ENCODE data around the gene AKAP1.
"Not testable (repeated sequence)": the region's sequence is repeated elsewhere in the genome, so short reads cannot be mapped to it uniquely, and the experiment has no call there.

AKAP1 gene

DNA sequence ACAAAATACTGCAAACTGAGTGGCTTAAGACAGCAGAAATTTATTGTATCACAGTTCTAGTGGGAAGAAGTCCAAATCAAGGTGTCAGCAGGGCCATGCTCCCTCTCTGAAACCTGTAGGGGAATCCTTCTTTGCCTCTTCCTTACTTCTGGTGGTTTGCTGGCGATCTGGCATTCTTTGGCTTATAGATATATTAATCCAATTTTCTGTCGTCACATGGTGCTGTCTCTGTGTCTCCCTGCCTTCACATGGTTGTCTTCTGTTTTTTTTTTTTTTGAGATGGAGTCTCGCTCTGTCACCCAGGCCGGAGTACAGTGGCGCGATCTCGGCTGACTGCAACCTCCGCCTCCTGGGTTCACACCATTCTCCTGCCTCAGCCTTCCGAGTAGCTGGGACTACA is 6.8 kb upstream of the AKAP1 start:
- no peak for DNase-seq

DNA sequence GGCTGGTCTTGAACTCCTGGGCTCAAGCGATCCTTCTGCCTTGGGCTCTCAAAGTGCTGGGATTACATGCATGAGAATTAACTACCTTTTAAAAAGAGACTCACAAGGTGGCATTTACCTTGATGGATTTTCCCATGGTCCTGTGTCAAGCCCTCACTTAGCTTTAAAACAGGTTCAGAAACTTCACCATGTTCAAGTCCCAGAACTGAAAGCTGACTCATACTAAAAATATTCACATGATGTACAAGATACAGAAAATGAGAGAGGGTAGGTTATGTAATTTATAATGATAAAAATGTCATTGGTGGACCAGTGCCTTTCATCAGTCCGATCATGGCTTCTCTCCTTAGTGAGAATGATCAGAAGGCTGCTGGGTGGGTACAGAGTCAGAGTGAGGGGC is 4.3 kb upstream of the AKAP1 start:
- no peak for DNase-seq

DNA sequence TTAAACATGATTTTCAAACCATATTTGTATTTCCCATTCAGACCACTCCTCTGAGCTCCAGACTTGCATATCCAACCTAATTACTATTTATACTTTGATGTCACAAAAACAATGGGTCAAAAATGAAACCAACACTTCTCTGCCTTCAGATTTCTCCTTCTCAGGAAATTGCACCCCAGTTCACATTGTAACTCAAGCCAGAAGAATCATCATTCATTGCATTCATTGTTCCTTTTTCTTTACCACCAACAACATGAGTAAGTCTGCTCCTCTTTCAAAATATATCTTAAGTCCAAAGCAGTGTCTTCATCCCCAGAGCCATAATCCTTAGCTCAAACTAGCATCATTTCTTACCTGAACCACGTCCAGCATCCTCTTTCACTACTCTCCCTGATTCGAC is 2.6 kb upstream of the AKAP1 start:
- DNase-seq: no peak

DNA sequence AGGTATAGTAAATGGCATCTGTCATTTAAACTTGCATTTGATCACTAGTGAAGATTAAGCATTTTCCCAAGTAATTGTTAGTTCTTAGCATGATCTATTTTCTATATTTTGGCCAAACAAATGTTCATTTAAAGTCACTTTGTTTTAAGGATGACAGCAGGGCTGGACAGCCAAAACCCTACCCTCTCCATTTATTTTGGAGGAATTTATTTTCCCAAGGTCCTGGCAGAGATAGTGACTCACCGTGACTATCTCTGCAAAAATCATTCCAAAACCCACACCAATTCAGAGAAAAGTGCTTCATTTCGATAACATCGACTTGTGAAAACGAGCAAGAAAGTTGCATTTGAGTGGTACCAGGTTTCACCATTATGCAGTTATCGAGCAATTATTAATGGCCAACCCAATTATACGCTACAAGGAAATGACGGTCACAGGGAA is 665 bp upstream of the AKAP1 start:
- no peak for DNase-seq

DNA sequence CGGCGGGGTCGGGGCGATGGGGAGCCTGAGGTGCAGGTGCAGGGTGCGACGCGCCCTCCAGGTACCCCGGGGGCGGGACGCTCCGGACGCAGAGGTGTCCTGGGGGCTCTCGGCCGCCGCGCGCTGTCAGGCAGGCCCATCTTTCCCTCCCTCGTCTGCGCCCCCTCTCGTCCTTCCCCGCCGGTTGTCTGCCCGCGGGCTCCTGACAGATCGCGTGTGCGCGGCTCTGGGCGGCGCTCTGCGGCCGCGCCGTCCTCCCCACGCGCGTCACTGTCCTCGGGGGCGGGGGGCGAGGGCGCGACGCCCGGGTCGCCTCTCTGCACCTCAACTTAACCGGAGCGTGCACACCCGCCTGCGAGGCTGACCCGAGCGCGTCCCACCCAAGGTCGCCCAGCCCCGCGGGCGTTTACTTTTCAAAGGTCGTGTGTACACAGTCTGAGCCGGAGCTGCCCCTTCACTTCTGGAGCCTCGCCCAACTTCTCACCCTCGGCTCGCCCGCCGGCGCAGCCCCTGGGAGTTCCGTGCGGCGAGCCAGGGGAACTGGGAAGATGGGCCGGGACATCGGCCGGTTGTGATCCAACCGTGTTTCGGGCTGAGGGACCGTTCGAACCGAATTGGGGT is 512 bp downstream of the AKAP1 start:
- peak; percentile 59 to 63 for DNase-seq

DNA sequence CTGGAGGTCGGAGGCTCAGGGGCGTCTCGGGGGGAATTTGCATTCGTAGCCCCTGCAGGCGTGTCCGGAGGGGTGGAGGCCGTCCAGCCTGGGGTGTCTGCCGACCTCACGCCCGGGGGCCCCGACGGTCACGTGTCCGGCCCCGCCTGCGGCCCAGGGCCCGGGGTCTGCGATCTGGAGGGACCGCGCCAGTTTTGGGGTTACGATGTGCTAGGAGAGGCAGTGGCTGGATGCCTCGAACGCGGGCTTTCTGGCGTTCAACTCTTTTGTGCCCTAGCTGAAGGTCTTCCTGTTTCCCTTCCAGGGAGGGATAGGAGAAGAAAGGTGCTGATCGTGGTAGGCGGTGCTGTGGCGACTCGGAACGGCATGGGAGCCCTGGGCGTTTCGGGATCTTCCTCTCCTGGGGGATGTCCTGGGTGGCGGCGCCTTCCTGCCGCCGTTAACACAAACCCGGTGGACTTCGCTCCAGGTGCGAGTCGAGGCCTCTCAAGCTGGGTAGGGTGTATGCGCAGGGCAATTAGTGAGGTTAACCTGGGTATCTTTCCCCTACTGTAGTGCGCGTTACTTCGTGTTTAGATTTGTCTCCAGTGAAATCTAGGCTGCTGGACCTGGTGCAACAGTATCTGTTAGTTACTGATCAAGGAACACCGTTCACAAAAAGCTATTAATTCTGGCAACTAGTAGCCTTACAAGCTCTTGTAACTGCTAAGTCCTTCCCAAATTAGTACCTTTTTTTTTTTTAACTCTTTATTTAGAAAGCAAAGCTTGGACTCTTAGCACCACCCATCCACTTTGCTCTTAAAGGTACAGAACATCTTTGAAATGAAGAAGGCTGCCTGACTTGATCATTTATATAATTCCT is 1.3 kb downstream of the AKAP1 start:
- DNase-seq: no peak

DNA sequence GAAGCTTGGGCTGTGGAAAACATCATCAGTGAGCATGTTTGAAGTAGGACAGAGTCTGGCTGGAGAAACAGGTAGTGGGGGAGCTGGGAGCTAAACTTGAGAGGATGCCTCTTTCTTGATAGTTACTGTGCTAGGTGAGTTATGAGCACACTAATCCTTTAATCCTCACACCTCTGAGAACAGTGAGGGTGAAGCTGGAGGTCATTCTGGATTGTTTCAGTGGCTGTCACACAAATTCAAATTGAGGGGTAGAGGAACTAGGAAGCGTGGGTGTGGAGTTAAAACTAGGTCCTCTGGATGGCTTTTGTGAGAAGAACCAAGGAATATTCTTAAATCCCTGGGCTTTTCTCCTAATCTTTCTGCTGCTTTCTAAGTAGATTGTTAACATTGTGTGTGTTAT is 3.3 kb downstream of the AKAP1 start:
- DNase-seq: no peak

DNA sequence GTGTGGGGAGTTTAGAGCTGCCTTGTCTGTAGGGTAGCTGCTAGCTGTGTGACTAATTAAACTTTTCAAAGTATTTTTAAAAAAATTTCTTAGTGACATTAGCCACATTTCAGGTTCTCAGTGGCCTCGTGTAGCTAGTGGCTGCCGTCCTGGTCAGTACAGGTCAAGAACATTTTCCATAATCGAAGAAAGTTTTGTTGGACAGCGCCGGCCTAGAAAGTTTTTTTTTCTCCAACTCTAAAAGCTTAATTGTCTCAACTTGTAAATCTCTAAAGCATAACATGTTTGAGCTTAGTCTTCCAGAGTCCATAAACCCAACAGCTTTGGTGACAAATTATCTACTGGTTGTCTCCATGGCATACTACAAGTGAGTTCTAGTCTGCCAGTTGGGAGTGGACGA is 4.3 kb downstream of the AKAP1 start:
- no peak for DNase-seq

DNA sequence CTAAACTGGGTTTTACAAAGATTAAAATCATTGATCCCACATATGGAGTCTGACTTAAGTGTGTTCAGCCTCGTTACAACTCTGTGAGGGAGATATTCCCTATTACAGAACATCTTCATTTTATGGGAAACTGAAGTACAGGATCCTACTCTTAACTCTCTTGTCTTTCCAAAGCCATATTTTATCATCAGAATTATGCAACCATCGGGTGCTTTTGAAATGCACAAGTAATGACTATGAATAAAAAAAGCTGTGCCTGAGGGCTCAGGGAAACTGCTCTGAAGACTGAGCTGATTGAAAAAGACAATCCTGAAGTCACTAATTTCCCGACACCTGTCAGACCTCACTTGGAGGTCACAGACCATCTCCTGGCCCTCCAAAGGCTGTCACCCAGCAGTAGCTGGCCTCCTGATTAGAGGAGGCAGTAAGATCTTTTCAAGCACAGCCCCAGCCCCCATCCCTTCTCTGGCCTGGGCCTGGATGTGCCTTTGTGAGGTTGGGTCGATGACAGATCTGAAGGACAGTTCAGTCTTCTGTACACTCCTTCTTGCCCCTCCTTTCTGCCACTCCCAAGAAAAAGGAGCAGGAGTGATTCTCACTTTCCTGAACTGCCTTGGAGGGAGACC is 5.6 kb downstream of the AKAP1 start:
- DNase-seq: no peak

DNA sequence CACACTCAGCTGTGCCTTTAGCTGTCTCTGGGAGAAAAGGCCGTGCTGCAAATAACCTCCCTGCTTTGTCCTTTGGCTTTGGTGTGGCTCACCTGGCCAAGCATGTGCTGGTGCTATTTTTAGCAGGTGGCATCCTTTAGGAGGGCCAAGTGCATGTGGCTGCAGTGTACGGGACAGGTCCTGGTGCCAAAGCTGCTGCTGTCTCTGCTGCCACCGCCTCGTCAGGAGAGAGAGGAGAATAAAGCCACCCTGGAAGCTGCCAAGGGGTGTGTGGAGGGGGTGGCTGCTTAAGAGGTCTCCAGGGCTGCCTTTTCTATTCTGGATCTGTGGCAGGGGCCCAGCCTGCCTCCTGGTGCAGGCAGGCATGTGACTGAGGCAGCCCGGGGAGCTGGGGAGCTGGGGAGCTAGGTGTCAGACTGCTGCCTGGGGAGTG is 6.2 kb downstream of the AKAP1 start:
- no peak for DNase-seq

GRCh38 chr17:57092171-57092570 is 7.1 kb downstream of the AKAP1 start:
- DNase-seq: no peak

GRCh38 chr17:57092779-57093178 is 7.7 kb downstream of the AKAP1 start:
- DNase-seq: no peak

DNA sequence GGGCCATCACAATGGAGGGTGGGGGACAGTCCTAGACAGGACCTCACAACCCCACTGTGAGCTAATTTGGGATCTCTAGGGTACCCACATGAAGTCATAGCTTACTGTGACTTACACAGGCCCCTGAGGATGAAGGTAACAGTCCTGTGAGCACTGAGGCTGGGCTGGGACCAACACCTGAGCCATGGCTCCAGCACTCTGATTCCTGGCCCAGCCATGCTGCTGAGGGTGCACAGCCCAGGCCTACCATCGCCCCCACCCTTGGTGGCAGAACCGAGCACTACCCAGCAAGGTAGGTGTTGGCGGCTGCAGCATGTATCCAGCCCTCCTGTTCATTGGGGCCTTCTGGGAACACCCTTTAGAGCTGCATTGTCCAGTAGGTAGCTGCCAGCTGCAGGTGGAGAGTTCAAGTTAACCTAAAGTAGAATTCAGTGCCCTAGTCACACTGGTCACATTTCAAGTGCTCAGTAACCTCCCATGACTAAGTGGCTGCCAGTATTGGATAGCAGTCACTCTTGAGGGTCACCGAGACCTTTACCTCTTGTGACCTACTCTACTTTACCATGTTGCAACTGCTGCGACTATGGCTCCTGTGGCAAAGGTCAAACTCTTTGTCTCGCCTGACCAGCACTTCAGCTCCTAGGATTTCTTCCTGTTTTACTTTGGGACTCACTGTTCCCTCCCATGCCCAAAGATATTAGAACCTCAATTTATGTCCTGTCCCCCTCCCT is 11.6 kb downstream of the AKAP1 start:
- DNase-seq: no peak

DNA sequence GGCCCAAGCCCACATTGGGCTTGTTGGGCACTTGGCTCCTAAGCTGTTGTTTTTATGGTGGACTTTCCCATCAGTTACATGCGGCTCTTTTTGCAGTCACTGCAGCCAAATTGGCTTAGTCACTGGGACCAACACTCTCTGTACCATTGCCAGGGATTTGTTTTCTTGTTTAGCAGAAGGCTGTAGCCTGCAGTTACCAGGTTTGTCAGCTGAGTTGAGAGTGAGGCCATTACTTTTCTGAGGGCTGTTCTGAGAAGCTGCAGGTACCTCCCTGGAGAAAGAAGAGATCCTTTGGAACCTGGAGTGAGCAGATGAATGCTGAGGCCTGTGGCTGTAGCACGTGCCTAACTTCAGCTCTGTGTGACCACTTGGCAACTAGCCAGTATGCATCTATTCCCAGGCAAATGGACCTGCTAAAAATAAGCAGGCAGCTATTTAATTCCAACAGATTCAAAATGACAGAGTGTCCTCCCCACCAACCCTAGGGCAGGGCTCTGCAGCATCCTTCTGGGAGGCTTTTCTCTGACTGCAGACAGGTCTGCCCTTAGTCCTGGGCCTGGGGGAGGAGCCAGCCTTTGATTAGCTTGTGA is 12.9 kb downstream of the AKAP1 start:
- DNase-seq: no peak

- DNase-seq: no peak
Measured at GRCh38 chr17:57099165-57099564, 14.1 kb downstream of the AKAP1 start.

GRCh38 chr17:57102122-57102521 is 17.1 kb downstream of the AKAP1 start:
- no peak for DNase-seq

DNA sequence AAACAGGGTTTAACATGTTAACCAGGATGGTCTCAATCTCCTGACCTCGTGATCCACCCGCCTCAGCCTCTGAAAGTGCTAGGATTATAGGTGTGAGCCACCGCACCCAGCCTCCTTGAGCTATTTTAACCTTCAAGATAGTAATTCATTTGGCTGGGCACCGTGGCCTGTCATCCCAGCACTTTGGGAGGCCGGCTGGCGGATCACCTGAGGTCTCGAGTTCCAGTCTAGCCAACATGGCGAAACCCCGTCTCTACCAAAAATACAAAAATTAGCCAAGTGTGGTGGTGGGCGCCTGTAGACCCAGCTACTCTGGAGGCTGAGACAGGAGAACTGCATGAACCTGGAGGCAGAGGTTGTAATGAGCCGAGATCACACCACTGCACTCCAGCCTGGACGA is 17.6 kb downstream of the AKAP1 start:
- not testable (repeated sequence) for DNase-seq

DNA sequence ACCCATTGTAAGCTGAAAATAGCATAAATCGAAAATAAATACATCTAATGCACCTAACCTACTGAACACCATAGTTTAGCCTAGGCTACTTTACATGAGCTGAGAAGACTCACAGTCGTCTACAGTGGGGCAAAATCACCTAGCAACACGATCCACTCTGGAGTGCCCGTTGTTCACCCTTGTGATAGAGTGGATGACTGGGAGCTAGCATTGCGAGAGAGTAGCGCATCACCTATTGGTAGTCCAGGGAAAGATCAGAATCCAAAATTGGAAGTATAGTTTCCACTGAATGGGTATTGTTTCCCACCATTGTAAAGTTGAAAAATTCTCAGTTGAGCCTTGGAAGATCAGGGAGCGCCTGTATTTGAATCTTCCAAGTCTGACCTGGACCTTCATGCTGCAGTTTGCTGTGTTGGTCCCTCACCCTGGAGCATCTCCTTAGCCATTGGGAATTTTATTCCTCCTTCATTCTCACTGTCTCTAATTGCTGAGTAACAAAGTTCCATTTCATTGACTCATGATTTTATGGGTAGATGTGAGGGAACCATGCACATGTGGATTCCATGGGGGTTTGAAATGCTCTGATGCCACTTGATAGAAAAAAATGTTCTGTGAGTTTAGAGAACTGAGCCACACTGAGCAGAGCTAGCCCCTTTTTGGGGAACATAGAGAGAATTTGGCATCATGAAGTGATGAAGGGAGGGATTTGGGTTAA is 19.6 kb downstream of the AKAP1 start:
- DNase-seq: no peak

GRCh38 chr17:57105591-57105990 is 20.5 kb downstream of the AKAP1 start:
- no peak for DNase-seq

- no peak for DNase-seq
Measured at GRCh38 chr17:57106107-57106835, 21.2 kb downstream of the AKAP1 start.

DNA sequence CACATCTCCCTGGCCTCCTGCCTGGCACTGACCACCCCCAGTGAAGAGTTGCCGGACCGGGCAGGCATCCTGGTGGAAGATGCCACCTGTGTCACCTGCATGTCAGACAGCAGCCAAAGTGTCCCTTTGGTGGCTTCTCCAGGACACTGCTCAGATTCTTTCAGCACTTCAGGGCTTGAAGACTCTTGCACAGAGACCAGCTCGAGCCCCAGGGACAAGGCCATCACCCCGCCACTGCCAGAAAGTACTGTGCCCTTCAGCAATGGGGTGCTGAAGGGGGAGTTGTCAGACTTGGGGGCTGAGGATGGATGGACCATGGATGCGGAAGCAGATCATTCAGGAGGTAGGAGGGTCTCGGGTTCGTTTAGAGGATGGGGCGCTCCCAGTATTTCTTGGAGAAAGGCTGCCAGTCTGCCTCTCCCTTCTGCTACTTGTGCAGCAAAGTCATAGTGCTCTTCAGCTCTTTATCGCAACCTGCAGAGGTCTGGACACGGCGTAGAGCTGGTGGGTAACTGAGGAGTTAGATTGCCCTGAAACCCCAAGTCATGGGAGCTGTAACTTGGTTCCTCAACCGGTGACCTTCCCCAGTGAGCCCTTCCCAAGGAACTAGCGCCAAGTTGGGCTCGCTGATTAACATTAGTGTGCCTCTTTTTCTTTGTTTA is 21.9 kb downstream of the AKAP1 start:
- no peak for DNase-seq

Measured in NCI-H1930 (cell line).